HEK293T (cell line): ENCODE data around the gene STARD5.

Source experiments
- FOXA1 ChIP-seq: fragments of 450-650 bp; IDR thresholded peaks from 2 replicates; pipeline ENCODE4 v1.6.1; 2016; ENCODE audit warnings: mild to moderate bottlenecking
- FOXM1 ChIP-seq: fragments of 450-650 bp; IDR thresholded peaks from 2 replicates; pipeline ENCODE4 v1.6.1; 2017; ENCODE audit warnings: mild to moderate bottlenecking, borderline replicate concordance
- NFRKB ChIP-seq: fragments of 450-650 bp; IDR thresholded peaks from 2 replicates; pipeline ENCODE4 v1.6.1; 2016; ENCODE audit warnings: mild to moderate bottlenecking, moderate library complexity

- TF ChIP-seq FOXM1 (no peak), FOXA1 (no peak), NFRKB (no peak)
Observed at GRCh38 chr15:81349271-81349670, 25.3 kb upstream of the STARD5 start.
